H9 (cell line): Measurements from ENCODE around the gene SIGLEC5. TPM values are rescaled to one million over a fixed set of nuclear protein-coding genes. Genes with fewer than 3 reads are reported as not detected.

Experiments used
- DNase-seq: peaks from one replicate; pipeline ENCODE4 v3.0.0-alpha.2; 2017
- H2AFZ ChIP-seq: one replicate; pipeline ENCODE4 v1.6.1; 2013; ENCODE audit warnings: mild to moderate bottlenecking, low read length, control low read depth, moderate library complexity
- H2AK5ac ChIP-seq: 2 replicates; pipeline ENCODE4 v1.6.1; 2013; ENCODE audit warnings: low read length, control low read depth, mixed read lengths; ENCODE audit not compliant: insufficient read length
- H2BK120ac ChIP-seq: one replicate; pipeline ENCODE4 v1.6.1; 2013; ENCODE audit warnings: low read depth, mild to moderate bottlenecking, low read length, control low read depth, inconsistent platforms; ENCODE audit not compliant: poor library complexity, severe bottlenecking
- H2BK12ac ChIP-seq: 2 replicates; pipeline ENCODE4 v1.6.1; 2013; ENCODE audit warnings: low read length, control low read depth, mixed read lengths, low read depth; ENCODE audit not compliant: insufficient read length
- H2BK15ac ChIP-seq: 2 replicates; pipeline ENCODE4 v1.6.1; 2013; ENCODE audit warnings: low read depth, low read length, control low read depth
- H2BK20ac ChIP-seq: one replicate; pipeline ENCODE4 v1.6.1; 2013; ENCODE audit warnings: low read depth, mild to moderate bottlenecking, low read length, control low read depth, inconsistent platforms; ENCODE audit not compliant: poor library complexity, severe bottlenecking
- H2BK5ac ChIP-seq: 2 replicates; pipeline ENCODE4 v1.6.1; 2013; ENCODE audit warnings: low read length, control low read depth, mixed read lengths; ENCODE audit not compliant: insufficient read length
- H3K14ac ChIP-seq: 2 replicates; pipeline ENCODE4 v1.6.1; 2013; ENCODE audit warnings: low read length, control low read depth; ENCODE audit not compliant: insufficient read depth
- H3K18ac ChIP-seq: 2 replicates; pipeline ENCODE4 v1.6.1; 2013; ENCODE audit warnings: low read depth, mild to moderate bottlenecking, mixed read lengths, low read length, control low read depth; ENCODE audit not compliant: insufficient read length
- H3K23ac ChIP-seq: 2 replicates; pipeline ENCODE4 v1.6.1; 2013; ENCODE audit warnings: low read length, control low read depth, mixed read lengths, low read depth; ENCODE audit not compliant: insufficient read length
- H3K23me2 ChIP-seq: 2 replicates; pipeline ENCODE4 v1.6.1; 2013; ENCODE audit warnings: low read depth, mild to moderate bottlenecking, mixed read lengths, low read length, control low read depth; ENCODE audit not compliant: insufficient read length, poor library complexity, severe bottlenecking
- H3K27ac ChIP-seq: 2 replicates; pipeline ENCODE4 v1.5.1; 2013; ENCODE audit warnings: low read length, control low read depth, mixed read lengths, low read depth; ENCODE audit not compliant: insufficient read length
- H3K27me3 ChIP-seq: 2 replicates; pipeline ENCODE4 v1.6.1; 2013; ENCODE audit warnings: low read length, control low read depth, inconsistent platforms; ENCODE audit not compliant: insufficient read depth
- H3K4ac ChIP-seq: 2 replicates; pipeline ENCODE4 v1.6.1; 2013; ENCODE audit warnings: low read depth, mild to moderate bottlenecking, control low read depth, inconsistent platforms, low read length, moderate library complexity
- H3K4me1 ChIP-seq: 2 replicates; pipeline ENCODE4 v1.6.1; 2013; ENCODE audit warnings: low read length, control low read depth, inconsistent platforms; ENCODE audit not compliant: insufficient read depth
- H3K4me2 ChIP-seq: 2 replicates; pipeline ENCODE4 v1.6.1; 2013; ENCODE audit warnings: low read length, control low read depth, mixed read lengths; ENCODE audit not compliant: insufficient read length, insufficient read depth
- H3K56ac ChIP-seq: 2 replicates; pipeline ENCODE4 v1.6.1; 2013; ENCODE audit warnings: low read depth, mild to moderate bottlenecking, mixed read lengths, low read length, control low read depth; ENCODE audit not compliant: insufficient read length
- H3K79me1 ChIP-seq: 2 replicates; pipeline ENCODE4 v1.6.1; 2013; ENCODE audit warnings: low read depth, mild to moderate bottlenecking, moderate library complexity, low read length, control low read depth, inconsistent platforms; ENCODE audit not compliant: insufficient read depth, poor library complexity, severe bottlenecking
- H3K79me2 ChIP-seq: 2 replicates; pipeline ENCODE4 v1.6.1; 2013; ENCODE audit warnings: low read length, control low read depth, inconsistent platforms; ENCODE audit not compliant: insufficient read depth
- H3K9ac ChIP-seq: 2 replicates; pipeline ENCODE4 v1.6.1; 2013; ENCODE audit warnings: low read length, control low read depth, mixed read lengths; ENCODE audit not compliant: insufficient read length; ENCODE audit errors: extremely low read depth
- H3K9me3 ChIP-seq: one replicate; pipeline ENCODE4 v1.6.1; 2013; ENCODE audit warnings: low read depth, low read length, inconsistent platforms; ENCODE audit not compliant: control insufficient read depth
- H3T11ph ChIP-seq: one replicate; pipeline ENCODE4 v1.6.1; 2013; ENCODE audit warnings: mild to moderate bottlenecking, low read length, control low read depth, inconsistent platforms
- H4K20me1 ChIP-seq: one replicate; pipeline ENCODE4 v1.6.1; 2013; ENCODE audit not compliant: control insufficient read depth, insufficient read length, insufficient read depth
- H4K5ac ChIP-seq: 2 replicates; pipeline ENCODE4 v1.6.1; 2013; ENCODE audit warnings: low read depth, mild to moderate bottlenecking, mixed read lengths, low read length, control low read depth; ENCODE audit not compliant: insufficient read length
- H4K8ac ChIP-seq: replicated peaks from 2 replicates; pipeline ENCODE4 v1.6.1; 2013; ENCODE audit warnings: low read length, control low read depth, mixed read lengths, low read depth; ENCODE audit not compliant: insufficient read length
- H4K91ac ChIP-seq: 2 replicates; pipeline ENCODE4 v1.6.1; 2013; ENCODE audit warnings: low read depth, mild to moderate bottlenecking, moderate library complexity, mixed read lengths, low read length, control low read depth; ENCODE audit not compliant: insufficient read length
- H3K27ac Mint-ChIP-seq, 3 experiments: 2 replicates in 2 of 3; 3 replicates in 1 of 3; pipeline ENCODE4 v1.8.0; 2020 to 2021; ENCODE audit warnings: mixed read lengths in 3 of 3, mild to moderate bottlenecking in 1 of 3, moderate library complexity in 1 of 3
- H3K27me3 Mint-ChIP-seq: 2 replicates; pipeline ENCODE4 v1.8.0; 2021; ENCODE audit warnings: low read depth, mild to moderate bottlenecking, moderate library complexity, mixed read lengths
- H3K36me3 Mint-ChIP-seq, 3 experiments: 2 replicates in 2 of 3; 3 replicates in 1 of 3; pipeline ENCODE4 v1.8.0; 2020 to 2021; ENCODE audit warnings: low read depth in 3 of 3, mixed read lengths in 3 of 3; ENCODE audit not compliant: insufficient read depth in 1 of 3
- H3K4me1 Mint-ChIP-seq, 2 experiments: 2 replicates each; pipeline ENCODE4 v1.8.0; 2020; ENCODE audit warnings: mixed read lengths in 2 of 2
- H3K4me3 Mint-ChIP-seq, 2 experiments: 2 replicates in 1 of 2; 3 replicates in 1 of 2; pipeline ENCODE4 v1.8.0; 2020 to 2021; ENCODE audit warnings: mild to moderate bottlenecking in 2 of 2, mixed read lengths in 2 of 2, moderate library complexity in 1 of 2
- H3K9me3 Mint-ChIP-seq, 2 experiments: 2 replicates in 1 of 2; 3 replicates in 1 of 2; pipeline ENCODE4 v1.8.0; 2020; ENCODE audit warnings: mild to moderate bottlenecking in 2 of 2, mixed read lengths in 2 of 2, moderate library complexity in 1 of 2
- WGBS: extraction: QIAGEN DNeasy Blood & Tissue Kit; methylation state at CpG from one replicate; pipeline ENCODE4 v1.1.7; 2013; ENCODE audit warnings: missing lambda C conversion rate, low lambda C conversion rate, mixed read lengths; ENCODE audit not compliant: insufficient read length; ENCODE audit errors: extremely low coverage; 5-methylcytosine and 5-hydroxymethylcytosine counted together
- total RNA-seq: library from RNA; stranded (reverse); gene quantifications from 2 replicates; pipeline ENCODE4 v1.2.1, GENCODE V29; 2021
- TF ChIP-seq, protein P1 (sequence below): fragments of 200-600 bp; sonication (generic); conservative IDR thresholded peaks from 3 replicates; pipeline ENCODE4 v1.8.0; 2021; ENCODE audit warnings: antibody characterized with exemption, mild to moderate bottlenecking

The SIGLEC5 gene
- total RNA-seq, 1 experiment from 2014 or later = not detected

DNA sequence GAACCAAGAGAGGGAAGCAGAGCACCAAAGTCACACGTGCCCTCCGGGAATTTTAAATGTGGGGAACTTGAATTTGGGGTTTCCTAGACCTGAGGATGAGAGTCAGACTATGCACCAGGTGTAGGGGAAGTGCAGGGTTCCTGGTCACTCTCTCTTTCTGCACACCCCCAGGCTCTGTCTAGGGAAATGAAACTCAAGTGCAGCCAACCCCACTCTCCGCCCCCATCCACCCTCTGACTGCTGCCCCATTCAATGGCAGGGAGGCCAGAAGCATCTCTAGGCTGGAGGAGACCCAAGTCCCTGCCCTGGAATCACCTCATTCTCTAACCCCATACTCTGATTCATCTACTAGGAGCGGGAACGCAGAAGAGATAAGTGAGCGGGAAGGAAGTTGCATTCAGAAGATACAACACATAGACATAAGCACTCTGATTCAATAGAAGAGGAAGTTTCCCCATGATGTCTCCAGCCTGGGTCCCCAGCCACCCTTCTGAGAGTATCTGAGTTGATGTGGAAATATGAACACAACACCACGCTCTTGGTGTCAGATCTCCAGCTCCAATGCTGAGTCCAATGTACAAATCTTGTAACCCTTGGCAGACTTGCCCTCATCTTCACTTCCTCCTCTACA lies 21.1 kb upstream of the SIGLEC5 start:
- Mint-ChIP-seq H3K4me3 (no peak overlapping the region), H3K36me3 (no peaks in the 10 kb centered on the region; a peak in 1 of 7 replicates), H3K27me3 (peaks cover 45% of the 10 kb centered on the region), H3K4me1 (no peaks in the 10 kb centered on the region), H3K27ac (no peak overlapping the region), H3K9me3 (peaks cover 54 to 85% of the 10 kb centered on the region in 2 experiments)
- no peak overlapping the region for H2BK5ac ChIP-seq
- no peak overlapping the region for H4K5ac ChIP-seq
- no peak overlapping the region for H2BK20ac ChIP-seq
- no peak overlapping the region for H2AK5ac ChIP-seq
- TF ChIP-seq, protein P1, sequence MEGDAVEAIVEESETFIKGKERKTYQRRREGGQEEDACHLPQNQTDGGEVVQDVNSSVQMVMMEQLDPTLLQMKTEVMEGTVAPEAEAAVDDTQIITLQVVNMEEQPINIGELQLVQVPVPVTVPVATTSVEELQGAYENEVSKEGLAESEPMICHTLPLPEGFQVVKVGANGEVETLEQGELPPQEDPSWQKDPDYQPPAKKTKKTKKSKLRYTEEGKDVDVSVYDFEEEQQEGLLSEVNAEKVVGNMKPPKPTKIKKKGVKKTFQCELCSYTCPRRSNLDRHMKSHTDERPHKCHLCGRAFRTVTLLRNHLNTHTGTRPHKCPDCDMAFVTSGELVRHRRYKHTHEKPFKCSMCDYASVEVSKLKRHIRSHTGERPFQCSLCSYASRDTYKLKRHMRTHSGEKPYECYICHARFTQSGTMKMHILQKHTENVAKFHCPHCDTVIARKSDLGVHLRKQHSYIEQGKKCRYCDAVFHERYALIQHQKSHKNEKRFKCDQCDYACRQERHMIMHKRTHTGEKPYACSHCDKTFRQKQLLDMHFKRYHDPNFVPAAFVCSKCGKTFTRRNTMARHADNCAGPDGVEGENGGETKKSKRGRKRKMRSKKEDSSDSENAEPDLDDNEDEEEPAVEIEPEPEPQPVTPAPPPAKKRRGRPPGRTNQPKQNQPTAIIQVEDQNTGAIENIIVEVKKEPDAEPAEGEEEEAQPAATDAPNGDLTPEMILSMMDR = no peak
- H3K4me1 ChIP-seq = no peaks in the 10 kb centered on the region
- no peaks in the 10 kb centered on the region for H3K79me2 ChIP-seq
- H3K4ac ChIP-seq = no peak overlapping the region
- no peak overlapping the region for H4K91ac ChIP-seq
- no peak for DNase-seq
- H3K27me3 ChIP-seq = no peaks in the 10 kb centered on the region
- no peak overlapping the region for H3K56ac ChIP-seq
- no peak overlapping the region for H3K27ac ChIP-seq
- H3K4me2 ChIP-seq = no peak overlapping the region
- H2BK120ac ChIP-seq = no peak overlapping the region
- no peak overlapping the region for H3K23ac ChIP-seq
- no peak overlapping the region for H4K8ac ChIP-seq
- no peak overlapping the region for H2AFZ ChIP-seq
- H4K20me1 ChIP-seq = no peaks in the 10 kb centered on the region
- no peak overlapping the region for H3K18ac ChIP-seq
- no peaks in the 10 kb centered on the region for H3K23me2 ChIP-seq
- H3T11ph ChIP-seq = no peak overlapping the region
- no peak overlapping the region for H2BK12ac ChIP-seq
- no peak overlapping the region for H3K14ac ChIP-seq
- H2BK15ac ChIP-seq = no peak overlapping the region
- H3K9ac ChIP-seq = no peak overlapping the region
- WGBS = no CpG with 5 or more reads among the region's 7 CpGs
- no peaks in the 10 kb centered on the region for H3K79me1 ChIP-seq
- no peaks in the 10 kb centered on the region for H3K9me3 ChIP-seq
